Naive thymus-derived CD8-positive, alpha-beta T cell (primary cell): ENCODE measurements around the gene IPO11. TPM values are rescaled to one million over a fixed set of nuclear protein-coding genes. Genes with fewer than 3 reads are reported as not detected.
A peak's percentile ranks its signal among the peaks of the same experiment; 100 is the strongest.

Source experiments
- ATAC-seq, 2 donors: fragments of 150-1000 bp; cut with Tn5 transposase in 1 of 2; sonication (Bioruptor Pico), chemical (Tn5 transposase) in 1 of 2; 1 replicate in 1 of 2; 2 replicates in 1 of 2; pipeline ENCODE4 v1.10.0; 2021; ENCODE audit warnings: mild to moderate bottlenecking in 2 of 2, moderate library complexity in 2 of 2
- POLR2A ChIA-PET: fragments of 350-600 bp; sonication (Branson Sonifier 250); formaldehyde crosslinking; loops from one replicate; lab custom pipeline; 2021; ENCODE audit warnings: antibody characterized with exemption; lab: Charles Lee
- DNase-seq, 10 donors: peaks; one replicate each; pipeline versions ENCODE4 v3.0.0 to v3.0.0-alpha.2; 2020 to 2022
- H3K27ac Mint-ChIP-seq, 10 donors: one replicate each; pipeline ENCODE4 v1.8.0; 2020 to 2022; ENCODE audit warnings: mild to moderate bottlenecking in 10 of 10, mixed read lengths in 10 of 10, moderate library complexity in 4 of 10, inconsistent platforms in 1 of 10
- H3K27me3 Mint-ChIP-seq, 5 donors: one replicate each; pipeline ENCODE4 v1.8.0; 2021 to 2022; ENCODE audit warnings: mixed read lengths in 5 of 5
- H3K36me3 Mint-ChIP-seq, 3 donors: one replicate each; pipeline ENCODE4 v1.8.0; 2020 to 2022; ENCODE audit warnings: mixed read lengths in 3 of 3, mild to moderate bottlenecking in 2 of 3, inconsistent platforms in 1 of 3
- H3K4me1 Mint-ChIP-seq, 4 donors: one replicate each; pipeline ENCODE4 v1.8.0; 2021 to 2022; ENCODE audit warnings: mixed read lengths in 4 of 4
- H3K4me3 Mint-ChIP-seq, 10 donors: one replicate each; pipeline ENCODE4 v1.8.0; 2020 to 2022; ENCODE audit warnings: mild to moderate bottlenecking in 10 of 10, mixed read lengths in 10 of 10, moderate library complexity in 6 of 10, inconsistent platforms in 1 of 10
- H3K9me3 Mint-ChIP-seq, 9 donors: one replicate each; pipeline ENCODE4 v1.8.0; 2020 to 2022; ENCODE audit warnings: mixed read lengths in 9 of 9, mild to moderate bottlenecking in 3 of 9, inconsistent platforms in 1 of 9, moderate library complexity in 1 of 9
- polyA plus RNA-seq, 3 donors: library from polyadenylated mRNA; unstranded; fragments of 300-500 nt; fragmentation: Illumina TruSeq; gene quantifications; one replicate each; pipeline ENCODE4 v1.2.3, GENCODE V29; 2021
- total RNA-seq, 8 experiments: library from RNA in 2 of 8; stranded (reverse) in 2 of 8; gene quantifications; one replicate each; pipeline ENCODE4 v1.2.3 and lab custom pipeline; 2021 to 2026

IPO11 gene
- total and polyA plus RNA-seq, 5 experiments from 2014 or later, result 6.4 to 24.1 (median 10.4) TPM

GRCh38 chr5:62578540-62578939 lies 166.0 kb downstream of the IPO11 start, which contains the start of gene LRRC70:
Gene LRRC70 (plus strand): TSS chr5:62578819. CDS start chr5:62579439, 620 bp downstream.
- ATAC-seq, result peak; percentile 99 to 100
- peaks cover 13 to 43% (median 32%) of the 10 kb centered on the region in 4 donors for H3K4me1 Mint-ChIP-seq

GRCh38 chr5:62579761-62580160 lies 167.2 kb downstream of the IPO11 start:
- Mint-ChIP-seq H3K27ac (peak overlapping the region in 1 of 10 donors; percentile 19), H3K36me3 (peaks cover 0 to 14% (median 12%) of the 10 kb centered on the region in 3 donors), H3K9me3 (no peaks in the 10 kb centered on the region), H3K4me3 (peak overlapping the region in 1 of 10 donors; percentile 50), H3K27me3 (no peaks in the 10 kb centered on the region), H3K4me1 (peaks cover 13 to 45% (median 28%) of the 10 kb centered on the region in 4 donors)
- no peak for DNase-seq
- ATAC-seq, result no peak
- POLR2A ChIA-PET, result no interaction called here

More at GRCh38 chr5:62578540-62578939, 166.0 kb downstream of the IPO11 start, which contains the start of gene LRRC70:
- no peaks in the 10 kb centered on the region for H3K27me3 Mint-ChIP-seq
- H3K27ac Mint-ChIP-seq, result peak within 1 kb of the TSS; percentile 77 to 98 (median 91)
- peak in 7 of 10 donors; percentile 16 to 87 (median 68) for DNase-seq
- H3K9me3 Mint-ChIP-seq, result no peaks in the 10 kb centered on the region
- H3K36me3 Mint-ChIP-seq, result peaks cover 0 to 17% (median 12%) of the 10 kb centered on the region in 3 donors
- POLR2A ChIA-PET, result interaction anchor here (0.6 to 0.7 kb wide), 2 partner anchors 176 to 748 kb away, joined by 3 to 4 read pairs; no protein-coding TSS in a partner anchor
- peak within 1 kb of the TSS; percentile 65 to 87 (median 78) for H3K4me3 Mint-ChIP-seq

GRCh38 chr5:62581836-62582597 lies 169.5 kb downstream of the IPO11 start:
- no peaks in the 10 kb centered on the region for H3K9me3 Mint-ChIP-seq
- H3K36me3 Mint-ChIP-seq, result peaks cover 0 to 21% (median 13%) of the 10 kb centered on the region in 3 donors
- H3K27ac Mint-ChIP-seq, result peak overlapping the region in 9 of 10 donors; percentile 1 to 87 (median 42)
- H3K27me3 Mint-ChIP-seq, result no peaks in the 10 kb centered on the region
- POLR2A ChIA-PET, result no interaction called here
- H3K4me3 Mint-ChIP-seq, result peak overlapping the region in 6 of 10 donors; percentile 4 to 69 (median 18)
- DNase-seq (no peak), ATAC-seq (no peak)
- H3K4me1 Mint-ChIP-seq, result peaks cover 20 to 46% (median 30%) of the 10 kb centered on the region in 4 donors

- Mint-ChIP-seq H3K9me3 (no peaks in the 10 kb centered on the region), H3K27me3 (no peaks in the 10 kb centered on the region)
- POLR2A ChIA-PET, result interaction anchor here (0.5 kb wide), 1 partner anchor 240 kb away, joined by 6 read pairs; no protein-coding TSS in a partner anchor
These were observed 171.8 kb downstream of the IPO11 start for GRCh38 chr5:62584391-62584790.

GRCh38 chr5:62585306-62585705 lies 172.7 kb downstream of the IPO11 start:
- no peak for DNase-seq
- peaks cover 5 to 29% (median 13%) of the 10 kb centered on the region in 3 donors for H3K36me3 Mint-ChIP-seq
- POLR2A ChIA-PET, result no interaction called here
- no peaks in the 10 kb centered on the region for H3K9me3 Mint-ChIP-seq
- H3K4me3 Mint-ChIP-seq, result peak overlapping the region in 1 of 10 donors; percentile 8
- H3K27ac Mint-ChIP-seq, result peak overlapping the region in 6 of 10 donors; percentile 5 to 50 (median 24)
- ATAC-seq, result no peak
- H3K27me3 Mint-ChIP-seq, result no peaks in the 10 kb centered on the region
- H3K4me1 Mint-ChIP-seq, result peaks cover 22 to 36% (median 28%) of the 10 kb centered on the region in 4 donors

More at GRCh38 chr5:62584391-62584790, 171.8 kb downstream of the IPO11 start:
- H3K4me3 Mint-ChIP-seq, result no peak overlapping the region
- peaks cover 5 to 30% (median 15%) of the 10 kb centered on the region in 3 donors for H3K36me3 Mint-ChIP-seq
- H3K27ac Mint-ChIP-seq, result peak overlapping the region in 1 of 10 donors; percentile 57
- no peak for DNase-seq
- H3K4me1 Mint-ChIP-seq, result peaks cover 22 to 40% (median 27%) of the 10 kb centered on the region in 4 donors
- ATAC-seq, result no peak

- H3K4me1 Mint-ChIP-seq, result peaks cover 22 to 32% (median 26%) of the 10 kb centered on the region in 4 donors
- ATAC-seq (no peak), DNase-seq (no peak)
- peaks cover 5 to 26% (median 12%) of the 10 kb centered on the region in 3 donors for H3K36me3 Mint-ChIP-seq
- POLR2A ChIA-PET, result no interaction called here
- no peak overlapping the region for H3K4me3 Mint-ChIP-seq
- H3K9me3 Mint-ChIP-seq, result no peaks in the 10 kb centered on the region
- no peaks in the 10 kb centered on the region for H3K27me3 Mint-ChIP-seq
- H3K27ac Mint-ChIP-seq, result peak overlapping the region in 8 of 10 donors; percentile 0 to 56 (median 34)
These were observed 173.2 kb downstream of the IPO11 start for GRCh38 chr5:62585751-62586150.

- H3K4me3 Mint-ChIP-seq, result no peak overlapping the region
- no peak for DNase-seq
- H3K36me3 Mint-ChIP-seq, result peaks cover 11 to 39% (median 29%) of the 10 kb centered on the region in 3 donors
- POLR2A ChIA-PET, result no interaction called here
- H3K27me3 Mint-ChIP-seq, result no peaks in the 10 kb centered on the region
- H3K27ac Mint-ChIP-seq, result peak overlapping the region in 1 of 10 donors; percentile 21
- peaks cover 14 to 19% (median 17%) of the 10 kb centered on the region in 4 donors for H3K4me1 Mint-ChIP-seq
- ATAC-seq, result no peak
- no peaks in the 10 kb centered on the region for H3K9me3 Mint-ChIP-seq
These were observed 175.2 kb downstream of the IPO11 start for GRCh38 chr5:62587737-62588136.

GRCh38 chr5:62588668-62589067 lies 176.1 kb downstream of the IPO11 start:
- H3K27me3 Mint-ChIP-seq, result no peaks in the 10 kb centered on the region
- H3K4me3 Mint-ChIP-seq, result no peak overlapping the region
- ATAC-seq (no peak), DNase-seq (no peak)
- POLR2A ChIA-PET, result no interaction called here
- H3K36me3 Mint-ChIP-seq, result peaks cover 15 to 46% (median 35%) of the 10 kb centered on the region in 3 donors
- peak overlapping the region in 1 of 10 donors; percentile 17 for H3K27ac Mint-ChIP-seq
- peaks cover 16 to 25% (median 20%) of the 10 kb centered on the region in 4 donors for H3K4me1 Mint-ChIP-seq
- no peaks in the 10 kb centered on the region for H3K9me3 Mint-ChIP-seq

GRCh38 chr5:62589504-62589903 lies 176.9 kb downstream of the IPO11 start:
- Mint-ChIP-seq H3K9me3 (no peaks in the 10 kb centered on the region), H3K4me3 (peak overlapping the region in 1 of 10 donors; percentile 25), H3K4me1 (peaks cover 16 to 25% (median 22%) of the 10 kb centered on the region in 4 donors), H3K27me3 (no peaks in the 10 kb centered on the region), H3K27ac (peak overlapping the region in 2 of 10 donors; percentile 55 to 68), H3K36me3 (peaks cover 15 to 46% (median 35%) of the 10 kb centered on the region in 3 donors)
- DNase-seq (no peak), ATAC-seq (no peak)
- POLR2A ChIA-PET, result no interaction called here

GRCh38 chr5:62590387-62590786 lies 177.8 kb downstream of the IPO11 start:
- DNase-seq (no peak), ATAC-seq (no peak)
- H3K4me3 Mint-ChIP-seq, result no peak overlapping the region
- POLR2A ChIA-PET, result no interaction called here
- peaks cover 15 to 52% (median 35%) of the 10 kb centered on the region in 3 donors for H3K36me3 Mint-ChIP-seq
- H3K4me1 Mint-ChIP-seq, result peaks cover 11 to 21% (median 18%) of the 10 kb centered on the region in 4 donors
- no peaks in the 10 kb centered on the region for H3K27me3 Mint-ChIP-seq
- H3K9me3 Mint-ChIP-seq, result no peaks in the 10 kb centered on the region
- no peak overlapping the region for H3K27ac Mint-ChIP-seq

GRCh38 chr5:62592558-62592957 lies 180.0 kb downstream of the IPO11 start:
- DNase-seq, result no peak
- no peaks in the 10 kb centered on the region for H3K9me3 Mint-ChIP-seq
- peaks cover 3 to 19% (median 12%) of the 10 kb centered on the region in 4 donors for H3K4me1 Mint-ChIP-seq
- POLR2A ChIA-PET, result no interaction called here
- no peak overlapping the region for H3K4me3 Mint-ChIP-seq
- ATAC-seq, result no peak
- H3K27me3 Mint-ChIP-seq, result no peaks in the 10 kb centered on the region
- H3K27ac Mint-ChIP-seq, result peak overlapping the region in 1 of 10 donors; percentile 9
- peaks cover 15 to 43% (median 27%) of the 10 kb centered on the region in 3 donors for H3K36me3 Mint-ChIP-seq

- no peak overlapping the region for H3K4me3 Mint-ChIP-seq
- H3K4me1 Mint-ChIP-seq, result peaks cover 3 to 19% (median 11%) of the 10 kb centered on the region in 4 donors
- H3K27ac Mint-ChIP-seq, result peak overlapping the region in 3 of 10 donors; percentile 9 to 66 (median 50)
- POLR2A ChIA-PET, result no interaction called here
- DNase-seq, result no peak
- H3K27me3 Mint-ChIP-seq, result no peaks in the 10 kb centered on the region
- H3K9me3 Mint-ChIP-seq, result no peaks in the 10 kb centered on the region
- H3K36me3 Mint-ChIP-seq, result peaks cover 15 to 38% (median 27%) of the 10 kb centered on the region in 3 donors
- no peak for ATAC-seq
These were observed 180.8 kb downstream of the IPO11 start for GRCh38 chr5:62593331-62593730.
